ENCODE results near the gene FEV.

The FEV gene

DNA sequence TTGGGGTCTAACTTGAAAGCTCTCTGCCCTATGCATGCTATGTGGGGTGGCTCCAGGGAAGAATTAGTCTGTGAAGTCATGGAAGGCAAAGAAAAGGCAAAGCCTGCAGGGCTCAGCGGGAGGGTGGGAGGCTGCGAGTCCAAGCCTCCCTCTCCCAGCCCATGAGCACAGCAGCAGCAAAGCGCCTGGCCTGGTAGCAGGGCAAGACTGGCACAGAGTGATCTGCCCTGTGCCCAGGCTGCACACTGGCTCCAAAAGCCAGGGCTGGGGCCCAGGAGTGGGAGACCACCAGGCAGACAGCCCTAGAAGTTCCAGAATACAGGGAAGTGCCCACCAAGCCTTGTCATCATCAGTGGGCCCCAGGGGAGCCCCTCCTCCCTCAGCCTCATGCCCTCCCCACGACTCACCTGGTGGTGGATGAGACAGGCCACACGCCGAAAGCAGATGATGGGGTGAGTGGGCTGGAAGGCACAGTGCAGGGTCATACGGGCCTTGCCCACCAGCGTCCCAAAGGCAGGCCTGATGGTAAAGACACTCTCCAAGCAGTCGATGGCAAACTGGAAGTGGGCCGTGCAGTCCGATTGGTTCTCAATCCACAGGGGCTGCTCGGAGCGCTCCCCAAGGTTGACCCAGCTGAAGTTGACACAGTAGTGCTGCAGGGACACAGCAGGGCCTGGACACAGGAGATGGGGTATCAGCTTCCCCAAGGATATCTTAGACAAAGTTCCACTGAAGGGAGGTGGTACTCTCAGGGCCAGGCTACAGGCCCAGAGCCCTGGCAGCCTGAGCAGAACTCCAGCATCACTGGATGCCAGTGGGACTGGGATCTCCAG is 44.2 kb upstream of the FEV start:
- no CpG with 5 or more reads among the region's 13 CpGs for WGBS (ENCODE audit: extremely low coverage, insufficient coverage, low lambda C conversion rate)
- H4K5ac ChIP-seq (ENCODE audit: low read length) = no peak overlapping the region

GRCh38 chr2:219028141-219028540 is 43.2 kb upstream of the FEV start:
- no CpG with 5 or more reads among the region's 5 CpGs for WGBS (ENCODE audit: extremely low coverage, insufficient coverage, low lambda C conversion rate)

More for the DNA sequence above, 44.2 kb upstream of the FEV start:
- Histone ChIP-seq H2BK5ac (ENCODE audit: low read length) (no peak overlapping the region), H3K36me3 (ENCODE audit: control insufficient read depth, insufficient read depth, low read length) (no peaks in the 10 kb centered on the region), H2BK15ac (replicated peaks; ENCODE audit: low read depth) (no peak overlapping the region), H3K27me3 (ENCODE audit: insufficient read depth, low read length, poor library complexity) (no peaks in the 10 kb centered on the region), H3K4me3 (ENCODE audit: low read length) (no peak overlapping the region), H3K27ac (ENCODE audit: low read depth, low read length) (no peak overlapping the region), H2AK5ac (ENCODE audit: low read length) (no peak overlapping the region), H3K79me2 (ENCODE audit: control insufficient read depth, insufficient read depth, low read length) (no peaks in the 10 kb centered on the region), H3K56ac (ENCODE audit: low read length) (no peak overlapping the region), H3K4ac (ENCODE audit: low read depth, low read length) (no peak overlapping the region), H3K4me2 (ENCODE audit: low read length) (no peak overlapping the region), H3K23ac (ENCODE audit: low read length) (no peak overlapping the region), H3K9ac (ENCODE audit: low read length) (no peak overlapping the region), H4K8ac (ENCODE audit: low read depth, low read length) (no peak overlapping the region), H3K18ac (ENCODE audit: low read length) (no peak overlapping the region), H2BK120ac (ENCODE audit: low read depth, low read length) (no peak overlapping the region), H3K79me1 (ENCODE audit: low read length) (no peaks in the 10 kb centered on the region), H3K4me1 (ENCODE audit: control insufficient read depth, low read depth, low read length) (no peaks in the 10 kb centered on the region)
- DNase-seq = no peak

GRCh38 chr2:219027511-219028055 is 42.6 kb upstream of the FEV start:
- H3K27ac ChIP-seq (ENCODE audit: low read depth, low read length) = no peak overlapping the region
- no peak overlapping the region for H3K18ac ChIP-seq (ENCODE audit: low read length)
- no peaks in the 10 kb centered on the region for H3K27me3 ChIP-seq (ENCODE audit: insufficient read depth, low read length, poor library complexity)
- H4K5ac ChIP-seq (ENCODE audit: low read length) = no peak overlapping the region
- no peak overlapping the region for H3K4me2 ChIP-seq (ENCODE audit: low read length)
- H3K4me1 ChIP-seq (ENCODE audit: control insufficient read depth, low read depth, low read length) = no peaks in the 10 kb centered on the region
- H3K9ac ChIP-seq (ENCODE audit: low read length) = no peak overlapping the region
- H3K36me3 ChIP-seq (ENCODE audit: control insufficient read depth, insufficient read depth, low read length) = no peaks in the 10 kb centered on the region
- no CpG with 5 or more reads among the region's 22 CpGs for WGBS (ENCODE audit: extremely low coverage, insufficient coverage, low lambda C conversion rate)
- H4K8ac ChIP-seq (ENCODE audit: low read depth, low read length) = no peak overlapping the region
- H2AK5ac ChIP-seq (ENCODE audit: low read length) = no peak overlapping the region
- no peak for DNase-seq
- no peak overlapping the region for H2BK120ac ChIP-seq (ENCODE audit: low read depth, low read length)
- no peak overlapping the region for H3K23ac ChIP-seq (ENCODE audit: low read length)
- no peak overlapping the region for H2BK5ac ChIP-seq (ENCODE audit: low read length)
- H3K79me2 ChIP-seq (ENCODE audit: control insufficient read depth, insufficient read depth, low read length) = no peaks in the 10 kb centered on the region
- H3K56ac ChIP-seq (ENCODE audit: low read length) = no peak overlapping the region
- H3K4ac ChIP-seq (ENCODE audit: low read depth, low read length) = no peak overlapping the region
- no peak overlapping the region for H3K4me3 ChIP-seq (ENCODE audit: low read length)
- H2BK15ac ChIP-seq (replicated peaks; ENCODE audit: low read depth) = no peak overlapping the region
- H3K79me1 ChIP-seq (ENCODE audit: low read length) = no peaks in the 10 kb centered on the region

More at GRCh38 chr2:219028141-219028540, 43.2 kb upstream of the FEV start:
- Histone ChIP-seq H3K18ac (ENCODE audit: low read length) (no peak overlapping the region), H3K4me3 (ENCODE audit: low read length) (no peak overlapping the region), H4K5ac (ENCODE audit: low read length) (no peak overlapping the region), H4K8ac (ENCODE audit: low read depth, low read length) (no peak overlapping the region), H3K23ac (ENCODE audit: low read length) (no peak overlapping the region), H3K4me2 (ENCODE audit: low read length) (no peak overlapping the region), H3K36me3 (ENCODE audit: control insufficient read depth, insufficient read depth, low read length) (no peaks in the 10 kb centered on the region), H3K27me3 (ENCODE audit: insufficient read depth, low read length, poor library complexity) (no peaks in the 10 kb centered on the region), H2BK5ac (ENCODE audit: low read length) (no peak overlapping the region), H3K4me1 (ENCODE audit: control insufficient read depth, low read depth, low read length) (no peaks in the 10 kb centered on the region), H3K9ac (ENCODE audit: low read length) (no peak overlapping the region), H3K27ac (ENCODE audit: low read depth, low read length) (no peak overlapping the region), H3K79me2 (ENCODE audit: control insufficient read depth, insufficient read depth, low read length) (no peaks in the 10 kb centered on the region), H2BK15ac (replicated peaks; ENCODE audit: low read depth) (no peak overlapping the region), H3K56ac (ENCODE audit: low read length) (no peak overlapping the region), H3K4ac (ENCODE audit: low read depth, low read length) (no peak overlapping the region), H2BK120ac (ENCODE audit: low read depth, low read length) (no peak overlapping the region), H3K79me1 (ENCODE audit: low read length) (no peaks in the 10 kb centered on the region), H2AK5ac (ENCODE audit: low read length) (no peak overlapping the region)
- no peak for DNase-seq

DNA sequence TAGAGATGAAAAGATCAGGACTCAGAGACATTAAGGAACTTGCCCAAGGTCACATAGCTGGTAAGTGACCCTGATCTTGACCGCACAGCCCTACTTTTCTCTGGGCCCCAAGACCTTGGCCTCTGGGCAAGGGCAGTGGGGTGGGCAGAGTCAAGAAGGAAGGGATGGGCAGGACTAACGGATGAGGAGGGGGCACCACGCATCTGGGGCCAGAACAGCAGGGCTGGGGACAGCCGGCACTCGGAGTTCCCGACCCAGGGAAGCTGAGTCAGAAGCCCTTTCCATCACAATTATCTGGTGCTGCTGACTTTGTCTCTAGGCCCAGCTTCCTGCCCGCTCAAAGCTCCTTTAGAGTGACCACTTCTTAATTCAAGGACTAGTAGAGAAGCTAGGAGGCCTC is 42.0 kb upstream of the FEV start:
- Histone ChIP-seq H2AK5ac (ENCODE audit: low read length) (no peak overlapping the region), H3K18ac (ENCODE audit: low read length) (no peak overlapping the region), H3K4me2 (ENCODE audit: low read length) (no peak overlapping the region), H3K56ac (ENCODE audit: low read length) (no peak overlapping the region), H2BK5ac (ENCODE audit: low read length) (no peak overlapping the region), H3K4me3 (ENCODE audit: low read length) (no peak overlapping the region), H3K23ac (ENCODE audit: low read length) (no peak overlapping the region), H2BK15ac (replicated peaks; ENCODE audit: low read depth) (no peak overlapping the region), H2BK120ac (ENCODE audit: low read depth, low read length) (no peak overlapping the region), H3K4ac (ENCODE audit: low read depth, low read length) (no peak overlapping the region), H4K8ac (ENCODE audit: low read depth, low read length) (no peak overlapping the region), H4K5ac (ENCODE audit: low read length) (no peak overlapping the region), H3K27me3 (ENCODE audit: insufficient read depth, low read length, poor library complexity) (no peaks in the 10 kb centered on the region), H3K27ac (ENCODE audit: low read depth, low read length) (no peak overlapping the region), H3K4me1 (ENCODE audit: control insufficient read depth, low read depth, low read length) (no peaks in the 10 kb centered on the region), H3K36me3 (ENCODE audit: control insufficient read depth, insufficient read depth, low read length) (no peaks in the 10 kb centered on the region), H3K79me2 (ENCODE audit: control insufficient read depth, insufficient read depth, low read length) (no peaks in the 10 kb centered on the region), H3K9ac (ENCODE audit: low read length) (no peak overlapping the region), H3K79me1 (ENCODE audit: low read length) (no peaks in the 10 kb centered on the region)
- no CpG with 5 or more reads among the region's 7 CpGs for WGBS (ENCODE audit: extremely low coverage, insufficient coverage, low lambda C conversion rate)
- DNase-seq = no peak

DNA sequence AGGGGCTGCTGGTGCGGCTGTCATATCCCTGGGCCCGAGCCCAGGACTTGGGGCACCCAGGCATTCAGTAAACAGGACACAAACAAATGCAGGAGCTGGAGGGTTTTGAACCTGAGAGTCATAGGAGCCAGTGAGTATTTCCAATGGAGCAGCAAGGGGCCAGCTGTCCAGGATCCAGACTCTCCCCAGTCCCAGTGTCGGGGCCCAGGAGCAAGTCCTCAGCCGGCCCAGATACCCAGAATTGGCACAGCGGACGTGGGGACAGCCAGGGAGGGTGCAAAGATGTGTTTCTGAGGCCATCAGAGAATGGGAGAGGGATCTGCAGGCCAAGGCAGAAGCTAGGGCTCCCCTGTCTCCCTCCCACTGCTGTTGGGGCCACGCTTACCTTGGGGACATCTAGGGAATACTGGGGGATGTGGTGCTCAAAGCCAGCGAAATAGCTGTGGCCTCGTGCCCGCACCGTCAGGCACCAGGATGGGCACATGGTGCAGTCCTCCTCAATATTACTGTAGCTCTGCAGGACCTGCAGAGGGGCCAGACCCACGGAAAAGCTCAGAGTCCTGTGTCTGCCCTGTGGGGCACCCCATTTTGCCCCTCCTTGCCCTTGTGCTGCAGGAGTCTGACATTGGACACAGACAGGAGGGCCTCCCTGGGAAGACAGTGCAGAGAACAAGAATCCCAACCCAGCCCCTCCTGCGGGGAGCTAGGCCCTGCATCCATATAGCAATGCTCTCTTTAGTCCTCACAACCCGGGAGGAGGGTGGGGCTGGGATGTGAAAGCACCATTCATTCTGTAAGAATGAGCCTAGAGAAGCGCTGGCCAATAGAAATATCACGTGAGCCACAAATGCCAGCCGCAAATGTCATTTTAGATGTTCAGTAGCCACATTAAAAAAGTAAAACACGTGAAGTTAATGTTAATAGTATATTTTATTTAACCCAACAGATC is 40.9 kb upstream of the FEV start:
- no CpG with 5 or more reads among the region's 18 CpGs for WGBS (ENCODE audit: extremely low coverage, insufficient coverage, low lambda C conversion rate)
- no peak overlapping the region for H4K8ac ChIP-seq (ENCODE audit: low read depth, low read length)
- H3K4ac ChIP-seq (ENCODE audit: low read depth, low read length) = no peak overlapping the region
- no peak for DNase-seq
- no peak overlapping the region for H3K23ac ChIP-seq (ENCODE audit: low read length)
- H4K5ac ChIP-seq (ENCODE audit: low read length) = no peak overlapping the region
- H3K9ac ChIP-seq (ENCODE audit: low read length) = no peak overlapping the region
- H3K27me3 ChIP-seq (ENCODE audit: insufficient read depth, low read length, poor library complexity) = no peaks in the 10 kb centered on the region
- no peaks in the 10 kb centered on the region for H3K4me1 ChIP-seq (ENCODE audit: control insufficient read depth, low read depth, low read length)
- H3K79me1 ChIP-seq (ENCODE audit: low read length) = no peaks in the 10 kb centered on the region
- H2BK5ac ChIP-seq (ENCODE audit: low read length) = no peak overlapping the region
- no peaks in the 10 kb centered on the region for H3K79me2 ChIP-seq (ENCODE audit: control insufficient read depth, insufficient read depth, low read length)
- H3K4me2 ChIP-seq (ENCODE audit: low read length) = no peak overlapping the region
- H3K56ac ChIP-seq (ENCODE audit: low read length) = no peak overlapping the region
- H3K27ac ChIP-seq (ENCODE audit: low read depth, low read length) = no peak overlapping the region
- no peak overlapping the region for H2BK15ac ChIP-seq (replicated peaks; ENCODE audit: low read depth)
- no peak overlapping the region for H3K4me3 ChIP-seq (ENCODE audit: low read length)
- H2BK120ac ChIP-seq (ENCODE audit: low read depth, low read length) = no peak overlapping the region
- no peaks in the 10 kb centered on the region for H3K36me3 ChIP-seq (ENCODE audit: control insufficient read depth, insufficient read depth, low read length)
- no peak overlapping the region for H2AK5ac ChIP-seq (ENCODE audit: low read length)
- no peak overlapping the region for H3K18ac ChIP-seq (ENCODE audit: low read length)

Measured in mesendoderm (in vitro differentiated cells).